ENCODE results near the gene LENG8.
"Not testable (repeated sequence)": the region's sequence is repeated elsewhere in the genome, so short reads cannot be mapped to it uniquely, and the experiment has no call there.

LENG8 gene

DNA sequence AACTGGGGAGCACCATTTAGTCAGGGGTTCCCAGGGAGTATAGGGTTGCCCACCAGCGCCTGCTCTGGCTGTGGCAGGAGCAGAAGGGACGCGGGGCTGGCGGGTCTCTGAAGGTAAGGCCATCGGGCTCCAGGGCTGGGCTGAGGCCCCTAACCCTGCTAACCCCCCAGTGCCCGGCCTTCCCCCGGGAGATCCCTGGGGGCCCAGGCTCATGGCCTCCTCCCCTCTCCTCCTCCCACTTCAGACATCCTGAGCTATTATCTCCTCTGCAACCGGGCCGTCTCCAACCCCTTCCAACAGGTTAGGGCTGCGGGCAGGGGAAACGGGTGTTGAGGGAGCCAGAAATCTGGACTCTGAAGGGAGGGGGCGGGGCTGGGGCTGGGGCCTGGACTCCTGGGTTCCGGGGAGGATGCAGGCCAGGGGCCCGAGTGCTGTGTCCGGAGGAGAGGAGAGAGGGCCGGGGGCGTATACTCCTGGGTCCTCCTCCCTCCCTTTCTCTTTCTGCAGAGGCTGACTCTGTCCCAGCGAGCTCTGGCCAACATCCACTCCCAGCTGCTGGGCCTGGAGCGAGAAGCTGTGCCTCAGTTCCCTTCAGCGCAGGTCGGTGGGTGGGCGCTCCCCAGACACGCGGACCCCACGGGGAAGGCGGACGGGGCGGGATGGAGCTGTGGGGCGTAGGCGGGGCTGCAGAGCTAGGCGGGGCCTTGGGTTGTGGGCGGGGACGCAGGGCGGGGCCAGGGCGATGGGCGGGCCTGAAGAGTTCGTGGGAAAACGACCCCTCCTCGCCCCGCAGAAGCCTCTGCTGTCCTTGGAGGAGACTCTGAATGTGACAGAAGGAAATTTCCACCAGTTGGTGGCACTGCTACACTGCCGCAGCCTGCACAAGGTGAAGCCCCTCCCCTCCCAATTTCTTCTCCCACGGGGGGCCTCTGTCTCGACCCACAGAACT lies 18.4 kb upstream of the LENG8 start:
- Mint-ChIP-seq H3K36me3 (no peaks in the 10 kb centered on the region), H3K4me3 (peak overlapping the region; percentile 36), H3K9me3 (no peaks in the 10 kb centered on the region), H3K27ac (no peak overlapping the region), H3K27me3 (peaks cover 11% of the 10 kb centered on the region), H3K4me1 (peaks cover 20% of the 10 kb centered on the region)

DNA sequence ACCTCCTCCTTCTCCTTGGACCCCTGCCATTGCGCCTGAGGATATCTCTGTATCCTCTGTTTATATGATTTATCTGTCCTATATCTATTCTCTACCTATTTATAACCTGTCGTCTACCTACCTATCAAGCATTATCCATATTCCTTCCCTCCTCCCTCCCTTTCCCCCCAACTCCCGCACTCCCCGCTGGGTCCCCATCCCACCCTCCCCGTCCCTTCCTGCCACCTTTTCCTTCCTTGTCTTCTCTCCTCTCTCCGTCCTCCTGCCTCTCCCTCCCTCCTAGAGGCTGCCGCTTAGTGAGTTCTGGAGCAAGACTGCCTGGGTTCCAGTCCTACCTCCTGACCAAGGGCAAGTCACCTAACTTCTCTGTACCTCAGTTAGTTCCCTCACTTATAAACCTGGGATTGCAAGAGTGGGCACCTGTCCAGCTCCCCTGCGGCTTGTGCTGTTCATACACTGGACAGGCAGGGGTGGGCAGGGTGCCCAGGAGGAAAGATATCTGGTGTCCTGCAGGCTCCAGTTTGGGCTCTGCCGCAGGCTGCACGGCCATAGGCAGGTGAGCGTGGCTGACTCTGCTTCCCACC lies 17.7 kb upstream of the LENG8 start:
- Mint-ChIP-seq H3K27me3 (peaks cover 5% of the 10 kb centered on the region), H3K4me1 (peaks cover 20% of the 10 kb centered on the region), H3K27ac (no peak overlapping the region), H3K9me3 (no peaks in the 10 kb centered on the region), H3K36me3 (no peaks in the 10 kb centered on the region), H3K4me3 (no peak overlapping the region)

DNA sequence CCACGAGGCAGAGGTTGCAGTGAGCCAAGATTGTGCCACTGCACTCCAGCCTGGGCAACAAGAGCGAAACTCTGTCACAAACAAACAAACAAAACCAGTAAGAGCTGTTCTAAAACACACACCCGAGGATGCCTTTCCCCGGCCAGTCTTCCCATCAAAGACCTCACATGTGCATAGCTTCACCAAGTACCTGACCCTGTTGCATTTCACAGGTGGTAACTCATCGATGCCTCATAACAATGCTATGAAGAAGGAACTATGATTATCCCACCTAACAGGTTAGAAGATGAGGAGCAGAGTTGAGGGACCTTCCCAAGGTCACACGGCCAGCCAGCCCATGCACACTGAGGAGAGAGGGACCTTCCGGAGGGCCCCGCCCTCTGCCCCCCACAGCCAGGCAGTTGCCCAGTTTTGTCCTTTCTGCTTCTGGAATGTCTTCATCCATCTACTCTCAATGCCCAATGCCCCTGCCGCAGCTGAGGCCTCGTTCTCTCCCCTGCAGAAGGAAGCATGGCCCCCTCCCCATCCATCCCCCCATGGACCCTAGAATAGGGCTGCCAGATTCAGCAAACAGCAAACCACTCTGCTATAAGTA lies 16.8 kb upstream of the LENG8 start:
- H3K4me1 Mint-ChIP-seq: peaks cover 24% of the 10 kb centered on the region
- no peak overlapping the region for H3K4me3 Mint-ChIP-seq
- no peaks in the 10 kb centered on the region for H3K9me3 Mint-ChIP-seq
- peaks cover 2% of the 10 kb centered on the region for H3K27me3 Mint-ChIP-seq
- H3K36me3 Mint-ChIP-seq: no peaks in the 10 kb centered on the region
- no peak overlapping the region for H3K27ac Mint-ChIP-seq

DNA sequence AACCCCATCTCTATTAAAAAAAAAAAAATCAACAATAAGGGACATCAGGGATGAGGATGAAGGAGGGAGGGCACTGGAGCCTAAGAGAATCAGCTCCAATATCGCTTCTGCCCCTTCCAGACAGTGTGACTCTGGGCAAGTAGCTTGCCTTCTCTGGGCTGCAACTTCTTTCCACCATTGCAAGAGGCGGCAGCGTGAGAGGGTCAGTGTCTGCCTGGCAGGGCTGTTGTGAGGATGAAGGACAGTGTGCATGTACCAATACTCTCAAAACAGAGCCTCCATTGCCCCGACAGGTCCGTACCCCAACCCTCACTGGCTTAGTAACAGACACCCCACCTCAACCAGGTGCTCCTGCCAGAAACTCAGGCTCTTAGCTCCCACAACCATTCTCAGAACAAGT lies 15.3 kb upstream of the LENG8 start:
- H3K9me3 Mint-ChIP-seq: no peaks in the 10 kb centered on the region
- H3K27ac Mint-ChIP-seq: peak overlapping the region; percentile 46
- H3K4me1 Mint-ChIP-seq: peaks cover 32% of the 10 kb centered on the region
- no peaks in the 10 kb centered on the region for H3K27me3 Mint-ChIP-seq
- no peak overlapping the region for H3K4me3 Mint-ChIP-seq
- H3K36me3 Mint-ChIP-seq: no peaks in the 10 kb centered on the region

DNA sequence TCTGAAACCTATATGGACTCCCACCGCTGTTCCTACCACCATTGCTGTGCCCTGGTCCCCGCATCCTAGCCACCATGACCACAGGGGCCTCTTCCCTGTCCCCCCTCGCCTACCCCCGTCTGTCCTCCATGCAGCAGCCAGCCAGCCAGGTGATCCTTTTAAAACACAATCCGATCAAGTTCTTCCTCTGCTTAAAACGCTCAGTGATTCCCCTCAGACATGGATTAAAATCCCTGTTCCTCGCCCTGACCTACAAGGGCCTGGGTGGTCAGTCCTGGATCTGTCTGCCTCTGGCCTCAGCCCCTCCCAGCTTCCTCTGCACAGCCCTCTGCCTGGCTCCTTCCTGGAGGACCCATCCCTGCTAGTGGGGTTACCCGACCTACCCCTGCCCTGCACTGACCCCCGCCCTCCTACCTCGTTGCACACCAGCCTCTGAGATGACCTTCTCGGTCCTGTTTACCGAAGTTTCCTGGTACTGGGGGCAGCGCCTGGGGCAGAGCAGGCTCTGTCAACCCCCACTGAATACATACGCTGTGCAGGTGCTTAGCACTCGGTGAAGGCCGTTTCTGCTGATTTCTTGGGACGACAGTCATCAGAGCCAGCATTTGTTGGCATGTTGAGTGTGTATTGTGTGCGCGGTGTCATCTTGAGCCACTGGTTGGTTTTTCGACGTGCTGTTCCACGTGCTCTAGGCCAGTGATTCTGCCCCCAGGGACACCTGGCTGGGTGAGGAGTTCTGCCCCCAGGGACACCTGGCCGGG lies 14.7 kb upstream of the LENG8 start:
- Mint-ChIP-seq H3K9me3 (no peaks in the 10 kb centered on the region), H3K4me1 (peaks cover 36% of the 10 kb centered on the region), H3K27me3 (no peaks in the 10 kb centered on the region), H3K4me3 (no peak overlapping the region), H3K27ac (peak overlapping the region; percentile 46), H3K36me3 (no peaks in the 10 kb centered on the region)

DNA sequence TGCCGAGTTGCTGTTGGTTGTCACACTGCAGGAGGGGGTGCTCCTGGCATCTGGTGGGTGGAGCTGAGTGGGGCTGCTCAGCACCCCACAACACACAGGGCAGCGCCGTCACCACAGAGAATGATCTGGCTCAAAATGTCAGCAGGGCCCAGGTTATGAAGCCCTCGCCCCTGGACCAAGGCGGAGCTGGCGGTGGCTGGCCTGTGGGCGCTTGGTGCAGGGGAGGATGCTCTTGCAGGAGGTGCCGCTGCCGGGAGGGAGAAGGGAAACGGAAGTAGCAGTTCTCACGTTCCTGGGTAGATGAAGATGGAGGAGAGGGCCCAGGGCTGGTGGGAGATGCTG lies 14.2 kb upstream of the LENG8 start:
- no peak overlapping the region for H3K4me3 Mint-ChIP-seq
- H3K4me1 Mint-ChIP-seq: peaks cover 39% of the 10 kb centered on the region
- no peaks in the 10 kb centered on the region for H3K27me3 Mint-ChIP-seq
- no peaks in the 10 kb centered on the region for H3K9me3 Mint-ChIP-seq
- H3K36me3 Mint-ChIP-seq: no peaks in the 10 kb centered on the region
- no peak overlapping the region for H3K27ac Mint-ChIP-seq

DNA sequence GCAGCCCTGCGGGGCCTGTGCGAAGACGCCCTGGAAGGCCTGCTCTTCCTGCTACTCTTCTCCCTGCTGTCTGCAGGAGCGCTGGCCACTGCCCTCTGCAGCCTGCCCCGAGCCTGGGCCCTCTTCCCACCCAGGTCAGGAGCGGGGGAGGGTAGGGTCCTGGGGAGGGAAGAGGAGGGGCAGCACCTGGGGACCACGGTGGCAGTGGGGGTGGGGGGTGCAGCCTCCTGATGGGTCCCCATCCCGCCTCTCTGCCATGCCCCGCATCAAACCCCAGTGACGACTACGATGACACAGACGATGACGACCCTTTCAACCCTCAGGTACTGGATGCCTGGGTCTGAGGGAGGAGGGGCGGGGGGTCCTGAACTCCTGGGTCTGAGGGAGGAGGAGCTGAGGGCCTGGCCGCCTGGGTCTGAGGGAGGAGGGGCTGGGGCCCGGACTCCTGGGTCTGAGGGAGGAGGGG lies 13.4 kb upstream of the LENG8 start:
- H3K27ac Mint-ChIP-seq: no peak overlapping the region
- H3K36me3 Mint-ChIP-seq: no peaks in the 10 kb centered on the region
- no peak overlapping the region for H3K4me3 Mint-ChIP-seq
- H3K4me1 Mint-ChIP-seq: peaks cover 39% of the 10 kb centered on the region
- no peaks in the 10 kb centered on the region for H3K27me3 Mint-ChIP-seq
- H3K9me3 Mint-ChIP-seq: no peaks in the 10 kb centered on the region

DNA sequence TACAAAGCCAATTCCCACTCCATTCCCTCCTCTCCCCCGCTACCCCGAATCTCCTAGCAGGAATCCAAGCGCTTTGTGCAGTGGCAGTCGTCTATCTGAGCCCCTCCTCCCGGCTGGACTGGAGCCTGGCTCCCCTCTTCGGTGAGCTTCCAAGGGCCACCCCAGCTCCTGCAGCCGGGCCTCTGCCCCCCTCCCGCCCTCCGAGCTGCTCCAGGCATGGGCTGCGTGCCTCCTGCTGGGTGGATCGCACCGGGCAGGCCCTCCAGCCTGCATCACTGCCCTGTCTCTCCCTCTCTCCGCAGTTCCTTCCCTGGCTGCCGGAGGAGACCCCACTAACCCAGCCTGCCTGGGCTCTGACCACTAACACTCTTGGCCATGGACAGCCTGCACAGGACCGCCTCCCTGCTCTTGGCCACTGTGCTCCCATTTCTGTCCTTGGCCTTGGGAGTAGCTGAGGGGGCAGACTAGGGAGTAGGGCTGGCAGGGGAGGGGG lies 12.9 kb upstream of the LENG8 start:
- no peak overlapping the region for H3K4me3 Mint-ChIP-seq

DNA sequence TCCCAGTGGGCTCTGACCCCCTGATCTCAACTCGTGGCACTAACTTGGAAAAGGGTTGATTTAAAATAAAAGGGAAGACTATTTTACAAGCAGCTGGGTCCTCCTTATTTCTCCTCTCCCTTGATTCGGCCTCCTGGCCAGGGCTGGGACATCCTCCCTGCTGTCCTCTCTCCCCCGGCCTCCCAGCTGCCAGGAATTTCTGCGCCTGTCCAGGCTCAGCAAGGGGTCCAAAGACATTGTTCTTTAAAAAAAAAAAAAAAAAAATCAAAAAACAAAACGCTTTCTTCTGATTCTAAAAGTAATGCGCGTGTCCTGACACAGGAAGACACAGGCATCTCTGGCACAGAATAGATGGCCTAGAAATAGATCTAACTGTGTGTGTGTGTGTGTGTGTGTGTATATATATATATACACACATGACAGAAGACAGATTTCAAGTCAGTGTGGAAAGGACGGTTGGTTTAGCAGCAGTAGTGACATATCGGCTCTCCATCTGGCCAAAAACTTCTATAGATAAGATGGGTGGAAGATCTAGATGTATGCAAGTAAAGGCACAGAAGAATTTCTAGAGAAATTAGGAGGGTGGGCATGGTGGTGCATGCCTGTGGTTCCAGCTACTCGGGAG lies 12.3 kb upstream of the LENG8 start:
- H3K4me3 Mint-ChIP-seq: no peak overlapping the region
- no peaks in the 10 kb centered on the region for H3K36me3 Mint-ChIP-seq
- H3K4me1 Mint-ChIP-seq: peaks cover 33% of the 10 kb centered on the region
- no peaks in the 10 kb centered on the region for H3K9me3 Mint-ChIP-seq
- peak overlapping the region; percentile 46 for H3K27ac Mint-ChIP-seq
- no peaks in the 10 kb centered on the region for H3K27me3 Mint-ChIP-seq

More for the DNA sequence above, 12.9 kb upstream of the LENG8 start:
- Mint-ChIP-seq H3K27ac (no peak overlapping the region), H3K9me3 (no peaks in the 10 kb centered on the region), H3K36me3 (no peaks in the 10 kb centered on the region), H3K27me3 (no peaks in the 10 kb centered on the region), H3K4me1 (peaks cover 37% of the 10 kb centered on the region)

DNA sequence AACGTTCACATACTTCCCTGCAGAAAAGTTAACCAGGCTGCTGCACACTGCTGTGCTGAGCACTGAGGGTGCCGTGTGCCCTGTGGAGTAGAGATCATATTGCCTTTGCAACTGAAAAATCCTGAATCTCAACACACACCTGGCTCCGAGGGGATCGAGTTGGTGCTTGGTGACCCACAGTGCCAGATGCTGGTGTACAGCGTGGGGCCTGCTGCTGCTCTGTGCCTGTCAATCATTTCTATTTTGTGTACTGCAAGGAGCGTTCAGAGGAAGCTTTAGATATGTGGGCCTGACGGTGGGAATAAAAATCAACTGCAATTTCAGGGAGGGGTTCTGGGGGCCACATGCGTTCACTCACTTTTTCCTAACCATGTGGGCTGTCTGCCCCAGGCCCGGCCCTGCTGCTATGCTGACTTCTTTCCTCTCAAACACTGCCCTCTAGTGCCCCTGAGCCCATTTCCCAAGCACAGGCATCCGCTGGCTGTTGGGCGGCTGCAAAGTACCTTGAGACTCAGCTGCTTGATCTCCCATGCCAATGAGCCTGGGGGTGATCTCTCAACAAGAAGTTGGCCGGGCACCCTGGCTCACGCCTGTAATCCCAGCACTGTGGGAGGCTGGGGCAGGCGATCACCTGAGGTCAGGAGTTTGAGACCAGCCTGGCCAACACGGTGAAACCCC lies 9.7 kb upstream of the LENG8 start:
- no peaks in the 10 kb centered on the region for H3K27me3 Mint-ChIP-seq
- H3K27ac Mint-ChIP-seq: no peak overlapping the region
- H3K9me3 Mint-ChIP-seq: no peaks in the 10 kb centered on the region
- H3K36me3 Mint-ChIP-seq: peaks cover 5% of the 10 kb centered on the region
- peaks cover 31% of the 10 kb centered on the region for H3K4me1 Mint-ChIP-seq
- H3K4me3 Mint-ChIP-seq: no peak overlapping the region

DNA sequence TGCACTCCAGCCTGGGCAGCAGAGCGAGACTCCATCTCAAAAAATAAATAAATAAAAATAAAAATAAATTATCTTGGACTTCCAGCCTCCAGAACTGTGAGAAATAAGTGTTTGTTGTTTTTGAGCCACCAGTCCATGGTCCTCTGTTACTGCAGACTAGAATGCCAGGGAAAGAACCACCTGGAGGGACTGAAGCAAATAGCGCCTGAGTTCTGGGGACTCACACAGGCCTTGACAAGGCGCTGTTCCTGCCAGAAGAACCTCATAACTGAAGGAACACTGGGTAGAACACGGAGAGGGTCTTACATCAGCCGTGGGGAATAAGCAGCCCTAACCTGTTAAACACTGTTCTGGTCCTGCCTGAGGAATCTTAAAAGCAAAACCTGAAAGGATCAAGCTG lies 8.4 kb upstream of the LENG8 start:
- peaks cover 22% of the 10 kb centered on the region for H3K4me1 Mint-ChIP-seq
- peaks cover 5% of the 10 kb centered on the region for H3K36me3 Mint-ChIP-seq
- H3K27me3 Mint-ChIP-seq: no peaks in the 10 kb centered on the region
- no peak overlapping the region for H3K4me3 Mint-ChIP-seq
- no peak overlapping the region for H3K27ac Mint-ChIP-seq
- no peaks in the 10 kb centered on the region for H3K9me3 Mint-ChIP-seq

DNA sequence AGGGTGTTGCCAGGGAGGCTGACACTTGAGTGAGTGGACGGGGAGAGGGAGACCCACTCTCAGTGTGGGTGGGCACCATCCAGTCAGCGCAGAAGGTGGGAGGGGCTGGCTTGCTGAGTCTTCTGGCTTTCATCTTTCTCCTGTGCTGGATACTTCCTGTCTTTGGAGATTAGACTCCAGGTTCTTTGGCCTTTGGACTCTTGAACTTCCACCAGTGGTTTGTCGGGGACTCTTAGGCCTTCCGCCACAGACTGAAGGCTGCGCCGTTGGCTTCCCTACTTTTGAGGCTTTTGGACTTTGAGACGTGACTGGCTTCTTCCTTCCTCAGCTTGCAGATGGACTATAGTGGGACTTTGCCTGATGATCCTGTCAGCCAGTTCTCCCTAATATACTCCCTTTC lies 4.3 kb upstream of the LENG8 start:
- no peaks in the 10 kb centered on the region for H3K9me3 Mint-ChIP-seq
- H3K27me3 Mint-ChIP-seq: no peaks in the 10 kb centered on the region
- peaks cover 5% of the 10 kb centered on the region for H3K36me3 Mint-ChIP-seq
- H3K27ac Mint-ChIP-seq: no peak overlapping the region
- no peak overlapping the region for H3K4me3 Mint-ChIP-seq
- peaks cover 19% of the 10 kb centered on the region for H3K4me1 Mint-ChIP-seq

DNA sequence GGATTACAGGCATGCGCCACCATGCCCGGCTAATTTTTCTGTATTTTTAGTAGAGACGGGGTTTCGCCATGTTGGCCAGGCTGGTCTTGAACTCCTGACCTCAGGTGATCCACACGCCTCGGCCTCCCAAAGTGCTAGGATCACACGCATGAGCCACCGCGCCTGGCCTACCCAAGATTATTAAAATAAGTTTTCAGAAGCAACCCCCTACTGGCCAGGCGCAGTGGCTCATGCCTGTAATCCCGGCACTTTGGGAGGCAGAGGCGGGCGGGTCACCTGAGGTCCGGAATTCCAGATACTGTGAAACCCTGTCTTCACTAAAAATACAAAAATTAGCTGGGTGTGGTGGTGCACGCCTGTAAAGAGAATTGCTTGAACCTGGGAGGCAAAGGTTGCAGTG lies 2.6 kb upstream of the LENG8 start:
- H3K27me3 Mint-ChIP-seq, H3K9me3 Mint-ChIP-seq, H3K27ac Mint-ChIP-seq, H3K4me3 Mint-ChIP-seq: not testable (repeated sequence)
- Mint-ChIP-seq H3K36me3 (peaks cover 14% of the 10 kb centered on the region), H3K4me1 (peaks cover 34% of the 10 kb centered on the region)

DNA sequence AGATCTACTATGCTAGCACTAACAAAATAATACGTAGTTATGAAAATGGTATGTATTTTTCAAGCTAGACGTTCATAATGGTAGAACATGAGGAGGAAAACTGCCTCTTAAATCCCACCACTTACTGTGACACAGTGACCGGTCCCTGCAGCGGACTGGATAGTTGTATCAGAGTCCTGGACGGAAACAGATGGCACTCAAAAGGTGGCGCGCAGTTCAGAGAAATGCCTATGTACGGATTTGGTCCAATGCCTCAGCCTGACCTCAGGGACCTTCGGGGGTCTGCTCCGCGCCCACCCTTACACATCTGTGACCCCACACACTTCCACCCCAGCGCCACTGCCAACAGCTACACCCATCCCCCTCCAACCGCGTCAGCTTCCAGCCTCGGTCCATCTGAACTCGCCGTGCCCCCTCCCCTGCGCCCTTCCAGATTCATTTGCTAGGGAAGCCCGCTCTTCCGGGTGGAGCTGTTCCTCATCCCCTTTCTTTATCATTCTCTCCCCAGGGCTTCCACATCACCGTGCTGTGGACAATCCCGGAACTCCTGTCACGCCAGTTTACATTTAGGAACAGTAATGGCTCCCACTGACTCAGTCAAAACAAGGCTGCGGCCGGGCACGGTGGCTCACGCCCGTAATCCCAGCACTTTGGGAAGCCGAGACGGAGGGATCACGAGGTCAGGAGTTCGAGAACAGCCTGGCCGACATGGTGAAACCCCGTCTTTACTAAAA lies 792 bp upstream of the LENG8 start:
- H3K27me3 Mint-ChIP-seq: no peaks in the 10 kb centered on the region
- peaks cover 13% of the 10 kb centered on the region for H3K36me3 Mint-ChIP-seq
- peak overlapping the region; percentile 100 for H3K4me3 Mint-ChIP-seq
- H3K27ac Mint-ChIP-seq: peak overlapping the region; percentile 99
- H3K4me1 Mint-ChIP-seq: peaks cover 44% of the 10 kb centered on the region
- no peaks in the 10 kb centered on the region for H3K9me3 Mint-ChIP-seq

All from activated naive CD4-positive, alpha-beta T cell treated with anti-CD3 and anti-CD28 coated beads, Interleukin-2, amount 50 U/mL, for 24 hours (primary cell).